ENCODE measurements around the gene RAVER2. TPM values are rescaled to one million over a fixed set of nuclear protein-coding genes. Genes with fewer than 3 reads are reported as not detected.

The RAVER2 gene
- total RNA-seq, 1 donor: 7.2 TPM

- no peak overlapping the region for H3K4me3 ChIP-seq (ENCODE audit: low read depth, low read length)
- TF ChIP-seq, protein P1, sequence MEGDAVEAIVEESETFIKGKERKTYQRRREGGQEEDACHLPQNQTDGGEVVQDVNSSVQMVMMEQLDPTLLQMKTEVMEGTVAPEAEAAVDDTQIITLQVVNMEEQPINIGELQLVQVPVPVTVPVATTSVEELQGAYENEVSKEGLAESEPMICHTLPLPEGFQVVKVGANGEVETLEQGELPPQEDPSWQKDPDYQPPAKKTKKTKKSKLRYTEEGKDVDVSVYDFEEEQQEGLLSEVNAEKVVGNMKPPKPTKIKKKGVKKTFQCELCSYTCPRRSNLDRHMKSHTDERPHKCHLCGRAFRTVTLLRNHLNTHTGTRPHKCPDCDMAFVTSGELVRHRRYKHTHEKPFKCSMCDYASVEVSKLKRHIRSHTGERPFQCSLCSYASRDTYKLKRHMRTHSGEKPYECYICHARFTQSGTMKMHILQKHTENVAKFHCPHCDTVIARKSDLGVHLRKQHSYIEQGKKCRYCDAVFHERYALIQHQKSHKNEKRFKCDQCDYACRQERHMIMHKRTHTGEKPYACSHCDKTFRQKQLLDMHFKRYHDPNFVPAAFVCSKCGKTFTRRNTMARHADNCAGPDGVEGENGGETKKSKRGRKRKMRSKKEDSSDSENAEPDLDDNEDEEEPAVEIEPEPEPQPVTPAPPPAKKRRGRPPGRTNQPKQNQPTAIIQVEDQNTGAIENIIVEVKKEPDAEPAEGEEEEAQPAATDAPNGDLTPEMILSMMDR (IDR thresholded peaks at IDR 0.05; ENCODE audit: insufficient read depth, low read length): no peak
- no peak for DNase-seq (ENCODE audit: low read depth)
Observed at GRCh38 chr1:64748222-64748621, 3.3 kb downstream of the RAVER2 start.

- H3K4me3 ChIP-seq (ENCODE audit: low read depth, low read length): no peak overlapping the region
- TF ChIP-seq, protein P1 (IDR thresholded peaks at IDR 0.05; ENCODE audit: insufficient read depth, low read length): no peak
- DNase-seq (ENCODE audit: low read depth): no peak
Observed at GRCh38 chr1:64748706-64749105, 3.8 kb downstream of the RAVER2 start.

DNA sequence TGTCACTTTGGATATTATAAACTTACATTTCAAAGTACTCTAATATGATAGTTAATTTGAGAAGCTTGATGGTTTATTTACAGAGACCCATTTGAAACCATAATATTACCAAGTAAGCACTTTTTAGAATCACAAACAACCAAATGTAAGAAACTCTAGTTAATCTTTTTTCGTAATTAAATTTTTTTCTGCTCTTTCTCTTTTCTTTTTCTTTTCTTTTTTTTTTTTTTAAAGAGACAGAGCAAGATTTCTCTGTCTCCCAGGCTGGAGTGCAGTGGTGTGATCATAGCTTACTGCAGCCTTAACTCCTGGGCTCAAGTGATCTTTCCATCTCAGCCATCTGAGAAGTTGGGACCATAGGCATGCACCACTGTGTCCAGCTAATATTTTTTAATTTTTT lies 5.2 kb downstream of the RAVER2 start:
- DNase-seq (ENCODE audit: low read depth): no peak
- no peak overlapping the region for H3K4me3 ChIP-seq (ENCODE audit: low read depth, low read length)
- TF ChIP-seq, protein P1 (IDR thresholded peaks at IDR 0.05; ENCODE audit: insufficient read depth, low read length): no peak

- TF ChIP-seq, protein P1 (IDR thresholded peaks at IDR 0.05; ENCODE audit: insufficient read depth, low read length): no peak
- peak; percentile 3 for DNase-seq (ENCODE audit: low read depth)
- no peak overlapping the region for H3K4me3 ChIP-seq (ENCODE audit: low read depth, low read length)
Observed at GRCh38 chr1:64750875-64751274, 6.0 kb downstream of the RAVER2 start.

DNA sequence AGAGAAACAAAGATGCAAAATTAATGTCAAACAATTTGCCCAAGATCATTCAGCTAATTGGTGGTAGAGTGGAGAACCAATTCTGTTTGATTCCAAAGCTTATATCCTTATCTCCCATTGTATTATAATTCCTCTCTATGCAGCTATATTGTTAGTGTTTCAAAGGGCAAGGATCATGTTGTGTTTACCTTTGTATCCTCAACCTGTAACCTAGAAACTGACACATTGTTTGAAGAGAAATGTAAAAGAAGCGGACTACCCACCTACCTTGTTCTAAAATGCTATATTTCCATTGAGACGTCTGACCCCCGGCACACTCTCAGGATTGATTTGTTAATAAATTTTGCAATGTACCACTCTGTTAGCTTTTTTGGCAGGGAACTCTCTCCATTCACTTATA lies 9.3 kb downstream of the RAVER2 start:
- no peak for DNase-seq (ENCODE audit: low read depth)
- TF ChIP-seq, protein P1 (IDR thresholded peaks at IDR 0.05; ENCODE audit: insufficient read depth, low read length): no peak
- no peak overlapping the region for H3K4me3 ChIP-seq (ENCODE audit: low read depth, low read length)

GRCh38 chr1:64755361-64755760 lies 10.5 kb downstream of the RAVER2 start:
- peak; percentile 11 for DNase-seq (ENCODE audit: low read depth)
- TF ChIP-seq, protein P1 (IDR thresholded peaks at IDR 0.05; ENCODE audit: insufficient read depth, low read length): peak; percentile 8
- H3K4me3 ChIP-seq (ENCODE audit: low read depth, low read length): no peak overlapping the region

DNA sequence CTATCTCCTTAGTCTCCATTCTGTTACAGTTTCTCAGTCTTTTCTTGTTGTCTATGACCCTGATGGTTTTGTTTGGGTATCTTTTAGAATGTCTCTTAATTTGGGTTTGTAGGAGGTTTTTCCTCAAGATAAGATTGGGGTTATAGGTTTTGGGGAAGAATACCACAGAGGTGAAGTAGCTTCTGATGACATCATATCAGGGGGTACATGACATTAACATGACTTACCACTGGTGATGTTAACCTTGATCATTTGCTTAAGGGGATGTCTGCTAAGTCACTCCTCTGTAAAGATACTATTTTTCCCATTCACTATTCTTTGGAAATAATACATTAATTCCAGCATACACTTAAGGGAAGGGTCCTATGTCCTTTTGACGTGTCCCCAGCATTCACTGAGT lies 11.9 kb downstream of the RAVER2 start:
- no peak for DNase-seq (ENCODE audit: low read depth)
- TF ChIP-seq, protein P1 (IDR thresholded peaks at IDR 0.05; ENCODE audit: insufficient read depth, low read length): no peak
- H3K4me3 ChIP-seq (ENCODE audit: low read depth, low read length): no peak overlapping the region

Data from fibroblast of the aortic adventitia (primary cell).